GM19025 (cell line): Measurements from ENCODE around the gene CAPN7.
"Not testable (repeated sequence)": the region's sequence is repeated elsewhere in the genome, so short reads cannot be mapped to it uniquely, and the experiment has no call there.

Experiments used
- ATAC-seq: cut with Tn5 transposase; IDR thresholded peaks from one replicate; pipeline ENCODE4 v1.9.1; 2021; ENCODE audit warnings: mild to moderate bottlenecking, low read depth, moderate library complexity; ENCODE audit not compliant: unreplicated experiment

The CAPN7 gene

GRCh38 chr3:15205934-15206661 lies at the start of gene CAPN7:
TSS of gene CAPN7 (plus strand) at chr3:15206246. CDS start at chr3:15206496, 250 bp downstream.
- peak; percentile 91 for ATAC-seq

DNA sequence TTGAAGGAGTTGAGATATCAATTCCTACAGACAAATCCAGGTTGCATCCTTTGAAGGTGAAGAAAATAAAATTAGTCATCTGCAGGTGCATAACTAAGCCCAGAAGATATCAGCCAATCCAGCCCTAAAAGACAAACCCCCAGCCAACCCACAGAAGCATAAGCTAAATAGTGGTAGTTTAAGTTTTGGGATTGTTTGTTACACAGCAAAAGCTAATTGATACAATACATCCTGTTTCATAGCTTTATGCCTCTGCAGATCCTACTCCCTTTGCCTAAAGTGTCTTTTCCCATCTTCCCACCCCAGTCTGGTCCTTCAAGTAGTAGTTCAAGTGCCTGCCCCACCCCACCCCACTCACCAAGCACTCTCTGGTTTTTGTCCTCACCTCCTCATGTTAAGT lies 48.6 kb upstream of the CAPN7 start:
- no peak for ATAC-seq

DNA sequence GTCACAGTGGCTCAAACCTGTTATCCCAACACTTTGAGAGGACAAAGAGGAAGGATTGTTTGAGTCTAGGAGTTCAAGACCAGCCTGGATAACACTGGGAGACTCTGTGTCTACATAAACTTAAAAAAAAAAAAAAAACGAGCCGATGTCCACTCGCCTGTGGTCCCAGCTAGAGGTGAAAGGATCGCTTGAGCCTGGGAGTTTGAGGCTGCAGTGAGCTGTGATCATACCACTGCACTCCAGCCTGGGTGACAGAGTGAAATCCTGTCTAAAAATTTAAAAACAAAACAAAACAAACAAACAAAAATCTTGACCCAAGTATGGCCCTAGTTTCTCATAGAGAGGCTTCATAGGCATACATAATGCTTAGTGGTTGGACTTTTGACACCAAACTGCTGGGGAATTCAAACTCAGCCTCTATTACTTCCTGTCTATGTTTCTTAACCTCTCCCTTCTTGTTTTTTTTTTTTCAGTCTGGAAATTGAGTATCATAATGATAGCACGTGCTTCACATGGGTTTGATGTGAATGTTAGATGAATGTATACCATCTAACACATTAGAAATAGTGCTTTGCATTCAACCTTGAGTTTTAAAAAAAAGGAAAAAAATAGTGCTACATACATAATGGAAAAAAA lies 46.4 kb upstream of the CAPN7 start:
- no peak for ATAC-seq

- ATAC-seq = no peak
Measured at GRCh38 chr3:15160662-15161061, 45.4 kb upstream of the CAPN7 start.

- ATAC-seq = no peak
Measured at GRCh38 chr3:15161133-15161532, 44.9 kb upstream of the CAPN7 start.

DNA sequence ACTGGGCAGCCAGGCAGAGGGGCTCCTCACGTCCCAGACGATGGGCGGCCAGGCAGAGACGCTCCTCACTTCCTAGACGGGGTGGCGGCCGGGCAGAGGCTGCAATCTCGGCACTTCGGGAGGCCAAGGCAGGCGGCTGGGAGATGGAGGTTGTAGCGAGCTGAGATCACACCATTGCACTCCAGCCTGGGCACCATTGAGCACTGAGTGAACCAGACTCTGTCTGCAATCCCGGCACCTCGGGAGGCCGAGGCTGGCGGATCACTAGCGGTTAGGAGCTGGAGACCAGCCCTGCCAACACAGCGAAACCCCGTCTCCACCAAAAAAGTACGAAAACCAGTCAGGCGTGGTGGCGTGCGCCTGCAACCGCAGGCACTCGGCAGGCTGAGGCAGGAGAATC lies 42.4 kb upstream of the CAPN7 start:
- ATAC-seq = not testable (repeated sequence)

GRCh38 chr3:15164340-15164739 lies 41.7 kb upstream of the CAPN7 start:
- no peak for ATAC-seq

DNA sequence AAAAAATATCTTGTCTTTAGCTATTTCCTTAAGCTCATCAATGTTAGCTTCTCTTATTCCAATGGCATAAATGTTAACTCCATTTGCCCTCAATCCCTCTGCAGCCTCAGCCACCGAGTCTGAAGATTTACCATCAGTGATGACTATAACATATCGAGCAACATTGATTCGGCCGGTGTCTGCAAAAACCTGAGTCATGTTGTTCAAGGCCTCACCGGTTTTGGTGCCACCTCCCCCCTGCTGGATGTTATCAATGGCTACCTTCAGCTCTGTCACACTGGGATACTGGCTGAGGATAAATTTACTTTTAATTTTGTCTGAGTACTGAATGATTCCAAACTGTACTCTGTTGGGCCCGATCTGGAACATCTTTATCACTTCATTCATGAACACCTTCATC lies 41.0 kb upstream of the CAPN7 start:
- no peak for ATAC-seq

DNA sequence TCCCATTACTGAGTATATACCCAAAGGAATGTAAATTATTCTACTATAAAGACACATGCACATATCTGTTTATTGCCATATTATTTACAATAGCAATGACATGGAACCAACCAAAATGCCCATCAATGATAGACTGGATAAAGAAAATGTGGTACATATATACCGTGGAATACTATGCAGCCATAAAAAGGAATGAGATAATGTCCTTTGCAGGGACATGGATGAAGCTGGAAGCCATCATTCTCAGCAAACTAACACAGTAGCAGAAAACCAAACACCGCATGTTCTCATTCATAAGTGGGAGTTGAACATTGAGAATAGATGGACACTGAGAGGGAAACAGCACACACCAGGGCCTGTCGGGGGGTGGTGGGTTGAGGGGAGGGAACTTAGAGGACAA lies 39.7 kb upstream of the CAPN7 start:
- not testable (repeated sequence) for ATAC-seq

- ATAC-seq = no peak
Measured at GRCh38 chr3:15171096-15171495, 35.0 kb upstream of the CAPN7 start.

DNA sequence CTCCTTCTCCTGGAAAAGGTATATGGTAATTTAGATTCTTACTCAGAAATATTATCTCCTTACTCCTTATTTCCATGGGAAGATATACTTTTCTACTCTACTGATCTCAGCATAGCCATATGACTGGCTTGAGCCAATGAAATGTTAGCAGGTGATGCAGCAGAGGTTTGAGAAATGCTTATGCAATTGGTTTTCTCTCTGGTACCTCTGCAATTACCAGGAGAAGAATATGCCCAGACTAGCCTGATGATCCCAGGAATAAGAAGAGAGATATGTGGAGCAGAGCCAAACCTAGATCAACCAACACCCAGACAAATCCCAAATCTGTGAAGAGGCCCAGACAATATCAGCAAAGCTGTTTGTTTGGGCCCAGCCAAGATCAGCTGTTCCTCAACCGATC lies 33.2 kb upstream of the CAPN7 start:
- no peak for ATAC-seq

GRCh38 chr3:15174953-15175352 lies 31.1 kb upstream of the CAPN7 start:
- no peak for ATAC-seq

DNA sequence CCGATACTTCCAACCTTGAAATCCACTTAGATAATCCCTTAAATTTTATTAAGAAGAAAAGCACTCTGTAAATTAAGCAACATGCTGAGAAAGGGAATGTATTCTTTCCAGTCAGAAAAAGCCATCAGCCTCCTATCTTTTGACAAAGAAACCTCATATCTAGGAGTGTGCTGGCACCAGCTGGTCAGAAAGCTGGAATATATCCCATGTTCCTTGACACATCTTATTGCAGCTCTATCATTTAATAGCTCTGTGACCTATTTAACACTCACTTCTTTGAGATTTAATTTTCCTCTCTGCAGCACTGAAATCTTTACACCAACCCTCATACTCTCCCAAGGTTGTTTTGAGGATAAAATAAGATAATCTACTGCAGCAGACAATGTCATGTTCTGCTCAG lies 30.4 kb upstream of the CAPN7 start:
- ATAC-seq = no peak

DNA sequence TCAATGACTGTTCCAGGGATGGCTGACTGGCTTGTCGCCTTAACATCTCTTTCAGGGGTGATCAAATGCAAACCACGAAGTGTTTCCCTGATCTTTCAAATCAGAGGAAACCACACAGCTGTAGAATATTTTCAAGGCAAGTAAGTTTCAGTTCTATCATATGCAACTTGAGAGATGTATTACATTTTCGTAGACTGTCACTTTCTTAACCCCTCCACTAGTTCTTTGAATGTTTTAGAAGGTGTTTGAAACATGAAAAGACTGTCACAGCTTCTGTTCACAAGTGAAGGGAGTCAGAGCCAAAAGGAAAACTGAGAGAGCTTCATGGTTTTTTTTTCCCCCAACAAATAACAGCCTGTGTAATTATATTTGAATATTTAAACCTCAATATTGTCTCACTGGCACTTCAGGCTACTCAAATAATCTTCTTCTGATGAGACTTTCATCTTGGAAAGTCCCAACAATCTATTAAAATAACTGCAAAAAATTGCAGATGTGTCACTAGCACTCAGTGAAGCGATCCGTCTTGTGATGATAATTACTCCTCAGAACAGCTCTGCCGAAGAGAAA lies 25.9 kb upstream of the CAPN7 start:
- ATAC-seq = peak; percentile 58

DNA sequence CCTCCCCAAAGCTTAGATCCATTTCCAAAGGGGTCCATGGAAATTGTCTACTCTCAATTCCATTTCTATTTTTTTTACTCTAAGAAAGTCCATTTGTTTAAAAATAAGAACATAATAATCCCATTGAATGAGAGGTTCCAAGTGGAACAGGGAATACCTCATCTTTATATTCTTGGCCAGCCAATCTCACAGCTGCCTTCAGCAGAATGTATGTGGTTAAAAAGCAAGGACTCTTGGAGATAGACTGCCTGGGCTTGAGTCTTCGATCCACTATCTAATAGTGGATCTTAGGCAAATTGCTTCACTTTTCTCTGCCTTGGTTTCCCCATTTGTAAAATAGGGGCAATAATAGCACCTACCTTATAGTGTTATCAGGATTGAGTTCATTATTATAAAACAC lies 24.5 kb upstream of the CAPN7 start:
- ATAC-seq = no peak

- ATAC-seq = no peak
Measured at GRCh38 chr3:15181963-15182362, 24.1 kb upstream of the CAPN7 start.

DNA sequence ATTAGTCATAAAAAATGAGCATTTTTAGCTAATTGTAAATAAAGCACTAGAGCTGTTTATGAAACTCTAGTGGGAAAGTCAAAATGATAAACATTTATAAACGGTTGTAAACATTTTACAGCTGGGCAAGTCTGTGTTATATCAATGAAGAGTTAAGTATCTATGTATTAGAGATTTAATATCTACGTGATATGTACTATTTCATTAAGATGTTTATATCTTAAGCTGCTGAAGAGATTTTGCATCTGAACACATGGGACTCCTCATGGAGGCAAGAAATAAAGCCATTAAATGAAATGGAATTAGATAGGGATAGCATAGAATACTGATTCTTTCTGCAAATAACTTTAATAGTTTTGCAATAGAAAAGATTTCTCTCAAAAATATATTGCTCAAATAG lies 23.0 kb upstream of the CAPN7 start:
- no peak for ATAC-seq

- ATAC-seq = no peak
Measured at GRCh38 chr3:15185404-15185803, 20.6 kb upstream of the CAPN7 start.

DNA sequence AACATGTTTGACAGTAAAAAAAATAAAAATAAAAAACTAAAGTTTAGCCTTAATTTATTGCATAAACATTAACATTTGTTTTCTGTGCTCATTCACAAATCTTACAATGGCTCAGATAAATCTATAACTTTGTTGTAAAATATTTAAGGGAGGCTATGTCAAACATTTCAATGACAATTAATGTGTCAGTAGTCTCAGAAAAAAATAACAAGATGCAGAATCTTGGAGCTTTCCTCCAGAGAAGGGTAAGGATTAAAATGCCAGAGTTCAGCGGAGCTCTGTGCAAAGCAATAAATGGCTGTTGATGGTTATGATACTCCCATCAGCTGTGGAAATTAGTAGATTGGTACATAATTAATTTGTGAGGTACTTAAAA lies 20.0 kb upstream of the CAPN7 start:
- no peak for ATAC-seq

DNA sequence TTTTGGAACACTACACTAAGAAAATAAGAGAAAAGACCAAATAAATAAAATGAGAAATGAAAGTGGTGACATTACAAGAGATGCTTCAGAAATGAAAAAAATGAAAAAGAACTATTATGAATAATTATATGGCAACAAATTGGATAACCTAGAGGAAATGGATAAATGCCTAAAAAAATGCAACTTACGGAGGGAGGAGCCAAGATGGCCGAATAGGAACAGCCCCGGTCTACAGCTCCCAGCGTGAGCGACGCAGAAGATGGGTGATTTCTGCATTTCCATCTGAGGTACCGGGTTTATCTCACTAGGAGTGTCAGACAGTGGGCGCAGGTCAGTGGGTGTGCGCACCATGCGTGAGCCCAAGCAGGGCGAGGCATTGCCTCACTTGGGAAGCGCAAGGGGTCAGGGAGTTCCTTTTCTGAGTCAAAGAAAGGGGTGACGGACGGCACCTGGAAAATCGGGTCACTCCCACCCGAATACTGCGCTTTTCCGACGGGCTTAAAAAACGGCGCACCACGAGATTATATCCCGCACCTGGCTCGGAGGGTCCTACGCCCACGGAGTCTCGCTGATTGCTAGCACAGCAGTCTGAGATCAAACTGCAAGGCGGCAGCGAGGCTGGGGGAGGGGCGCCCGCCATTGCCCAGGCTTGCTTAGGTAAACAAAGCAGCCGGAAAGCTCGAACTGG lies 19.4 kb upstream of the CAPN7 start:
- not testable (repeated sequence) for ATAC-seq

GRCh38 chr3:15197340-15198029 lies 8.6 kb upstream of the CAPN7 start:
- ATAC-seq = no peak
